OCI-LY1 (cell line): ENCODE data around the gene COL6A3.

Experiments used
- H2AFZ ChIP-seq: fragments of 200-600 bp; sonication (generic), shearing (Covaris generic); 2 replicates; pipeline ENCODE4 v1.6.0; 2014; ENCODE audit warnings: antibody characterized with exemption, mild to moderate bottlenecking, low read length
- H3F3A ChIP-seq: fragments of 200-600 bp; sonication (generic), shearing (Covaris generic); 2 replicates; pipeline ENCODE4 v1.6.0; 2014; ENCODE audit warnings: mild to moderate bottlenecking, antibody characterized with exemption, low read length, moderate library complexity; ENCODE audit not compliant: insufficient read depth
- H3K27ac ChIP-seq: fragments of 200-600 bp; sonication (generic); 2 replicates; pipeline ENCODE4 v1.5.1; 2014; ENCODE audit warnings: low read length, mixed run types, mild to moderate bottlenecking, low read depth; ENCODE audit not compliant: poor library complexity, severe bottlenecking
- H3K27me3 ChIP-seq: fragments of 200-600 bp; sonication (generic); 2 replicates; pipeline ENCODE4 v1.6.0; 2014; ENCODE audit warnings: antibody characterized with exemption, mild to moderate bottlenecking, low read length, moderate library complexity; ENCODE audit not compliant: insufficient read depth
- H3K36me3 ChIP-seq: fragments of 200-600 bp; sonication (generic); 2 replicates; pipeline ENCODE4 v1.6.1; 2014; ENCODE audit warnings: mild to moderate bottlenecking, antibody characterized with exemption, low read length, moderate library complexity, mixed read lengths; ENCODE audit not compliant: insufficient read depth
- H3K4me1 ChIP-seq: fragments of 200-600 bp; sonication (generic); 2 replicates; pipeline ENCODE4 v1.5.1; 2014; ENCODE audit warnings: mild to moderate bottlenecking, low read length, moderate library complexity; ENCODE audit not compliant: insufficient read depth, severe bottlenecking
- H3K4me2 ChIP-seq: fragments of 200-600 bp; sonication (generic), shearing (Covaris generic); 2 replicates; pipeline ENCODE4 v1.6.1; 2014; ENCODE audit warnings: low read length
- H3K4me3 ChIP-seq: fragments of 200-600 bp; sonication (generic); 2 replicates; pipeline ENCODE4 v1.5.1; 2014; ENCODE audit warnings: low read length, low read depth, mild to moderate bottlenecking, mixed read lengths; ENCODE audit not compliant: poor library complexity, severe bottlenecking
- H3K79me2 ChIP-seq: fragments of 200-600 bp; shearing (Covaris generic); 2 replicates; pipeline ENCODE4 v1.6.1; 2016; ENCODE audit warnings: mixed run types, low read length, mixed read lengths; ENCODE audit not compliant: insufficient read depth
- H3K9ac ChIP-seq: fragments of 200-600 bp; sonication (generic), shearing (Covaris generic); 2 replicates; pipeline ENCODE4 v1.6.1; 2014; ENCODE audit warnings: mild to moderate bottlenecking, low read length, mixed read lengths
- H3K9me2 ChIP-seq: fragments of 200-600 bp; sonication (generic), shearing (Covaris generic); 2 replicates; pipeline ENCODE4 v1.6.1; 2014; ENCODE audit warnings: low read depth, mild to moderate bottlenecking, low read length, mixed read lengths
- H3K9me3 ChIP-seq: fragments of 200-600 bp; shearing (Covaris generic); 2 replicates; pipeline ENCODE4 v1.6.1; 2014; ENCODE audit warnings: low read length, mixed read lengths
- H4K20me1 ChIP-seq: fragments of 200-600 bp; sonication (generic), shearing (Covaris generic); 2 replicates; pipeline ENCODE4 v1.6.0; 2016; ENCODE audit warnings: mild to moderate bottlenecking, low read length; ENCODE audit not compliant: insufficient read depth
- CTCF ChIP-seq: fragments of 200-600 bp; sonication (generic), shearing (Covaris generic); IDR thresholded peaks from 2 replicates; pipeline ENCODE4 v1.5.1; 2017; ENCODE audit warnings: mild to moderate bottlenecking, antibody characterized with exemption, low read length, moderate library complexity, mixed read lengths
- EZH2 ChIP-seq: fragments of 200-600 bp; sonication (generic), shearing (Covaris generic); IDR thresholded peaks from 2 replicates; pipeline ENCODE4 v1.8.0; 2017; ENCODE audit warnings: borderline replicate concordance, mixed run types, mild to moderate bottlenecking, antibody characterized with exemption, low read length, moderate library complexity, mixed read lengths

COL6A3 gene

GRCh38 chr2:237379636-237380035 lies 34.3 kb downstream of the COL6A3 start:
- H3K9me3 ChIP-seq = no peaks in the 10 kb centered on the region
- no peak overlapping the region for H3K4me3 ChIP-seq
- TF ChIP-seq CTCF = no peak
- no peak for TF ChIP-seq EZH2
- H3K79me2 ChIP-seq = no peaks in the 10 kb centered on the region
- no peak overlapping the region for H3K27ac ChIP-seq
- H3K4me1 ChIP-seq = no peaks in the 10 kb centered on the region
- no peaks in the 10 kb centered on the region for H3K9me2 ChIP-seq
- no peaks in the 10 kb centered on the region for H3F3A ChIP-seq
- H3K27me3 ChIP-seq = peaks cover 2% of the 10 kb centered on the region; the same call in 1 of the 2 replicates
- no peaks in the 10 kb centered on the region for H3K36me3 ChIP-seq
- no peaks in the 10 kb centered on the region for H4K20me1 ChIP-seq
- H3K4me2 ChIP-seq = no peak overlapping the region
- no peak overlapping the region for H3K9ac ChIP-seq
- H2AFZ ChIP-seq = no peak overlapping the region

- Histone ChIP-seq H3K9me3 (no peaks in the 10 kb centered on the region), H4K20me1 (no peaks in the 10 kb centered on the region), H3K36me3 (no peaks in the 10 kb centered on the region), H3K4me1 (no peaks in the 10 kb centered on the region), H3K9ac (no peak overlapping the region), H2AFZ (no peak overlapping the region), H3F3A (no peaks in the 10 kb centered on the region), H3K27me3 (peaks cover 3% of the 10 kb centered on the region; the same call in 1 of the 2 replicates), H3K79me2 (no peaks in the 10 kb centered on the region), H3K9me2 (no peaks in the 10 kb centered on the region), H3K4me2 (no peak overlapping the region), H3K4me3 (no peak overlapping the region), H3K27ac (no peak overlapping the region)
- TF ChIP-seq EZH2 (no peak), CTCF (no peak)
These were observed 35.3 kb downstream of the COL6A3 start for GRCh38 chr2:237378650-237379049.

GRCh38 chr2:237374284-237375060 lies 39.5 kb downstream of the COL6A3 start:
- H3K27me3 ChIP-seq = peaks cover 3% of the 10 kb centered on the region; the same call in 1 of the 2 replicates
- H4K20me1 ChIP-seq = no peaks in the 10 kb centered on the region
- H3K79me2 ChIP-seq = no peaks in the 10 kb centered on the region
- H3K36me3 ChIP-seq = no peaks in the 10 kb centered on the region
- no peaks in the 10 kb centered on the region for H3K9me2 ChIP-seq
- no peaks in the 10 kb centered on the region for H3K9me3 ChIP-seq
- no peak overlapping the region for H2AFZ ChIP-seq
- H3K4me1 ChIP-seq = no peaks in the 10 kb centered on the region
- no peak for TF ChIP-seq CTCF
- TF ChIP-seq EZH2 = no peak
- no peak overlapping the region for H3K9ac ChIP-seq
- H3K4me2 ChIP-seq = no peak overlapping the region
- H3K27ac ChIP-seq = no peak overlapping the region
- H3K4me3 ChIP-seq = no peak overlapping the region
- no peaks in the 10 kb centered on the region for H3F3A ChIP-seq
